Suprapubic skin (tissue), 4 donors: ENCODE data around the gene B9D1. TPM values are rescaled to one million over a fixed set of nuclear protein-coding genes. Genes with fewer than 3 reads are reported as not detected.

Experiments used
- DNase-seq, 2 donors: peaks; one replicate each; pipeline ENCODE4 v3.0.0-alpha.2; 2019; ENCODE audit warnings: low spot score in 2 of 2
- H3K27ac ChIP-seq: fragments of 200-600 bp; sonication (generic); one replicate; pipeline ENCODE4 v1.5.1; 2019
- H3K27me3 ChIP-seq: fragments of 200-600 bp; sonication (generic); one replicate; pipeline ENCODE4 v1.5.1; 2019
- H3K36me3 ChIP-seq: fragments of 200-600 bp; sonication (generic); one replicate; pipeline ENCODE4 v1.5.1; 2019
- H3K4me1 ChIP-seq: fragments of 200-600 bp; sonication (generic); one replicate; pipeline ENCODE4 v1.5.1; 2019
- H3K4me3 ChIP-seq: fragments of 200-600 bp; sonication (generic); one replicate; pipeline ENCODE4 v1.5.1; 2019; ENCODE audit warnings: mild to moderate bottlenecking
- H3K9me3 ChIP-seq: fragments of 200-600 bp; sonication (generic); one replicate; pipeline ENCODE4 v1.5.1; 2019
- EP300 ChIP-seq: sonication (generic); formaldehyde crosslinking; IDR thresholded peaks from one replicate; pipeline ENCODE4 v1.6.1; 2017; ENCODE audit warnings: antibody characterized with exemption
- POLR2A ChIP-seq, 2 donors: fragments of 450-650 bp; IDR thresholded peaks; one replicate each; pipeline ENCODE4 v1.6.1; 2017; ENCODE audit warnings: antibody characterized with exemption in 2 of 2, mild to moderate bottlenecking in 2 of 2, moderate library complexity in 2 of 2
- POLR2AphosphoS5 ChIP-seq, 3 donors: sonication (generic); formaldehyde crosslinking; IDR thresholded peaks; one replicate each; pipeline ENCODE4 v1.6.1; 2017; ENCODE audit warnings: antibody characterized with exemption in 3 of 3
- WGBS: methylation state at CpG from one replicate; pipeline ENCODE4 v1.1.5; 2018; 5-methylcytosine and 5-hydroxymethylcytosine counted together
- total RNA-seq, 4 donors: library from RNA; depleted of rRNA; stranded (reverse); fragments of >200 nt; gene quantifications; one replicate each; pipeline ENCODE4 v1.1.0, GENCODE V29; 2016
- TF ChIP-seq, protein P1 (sequence below), 2 donors: fragments of 200-600 bp in 1 of 2; fragments of 450-650 bp in 1 of 2; sonication (generic) in 1 of 2; IDR thresholded peaks; one replicate each; pipeline ENCODE4 v1.5.1; 2016 to 2019; ENCODE audit warnings: antibody characterized with exemption in 2 of 2, mild to moderate bottlenecking in 1 of 2, moderate library complexity in 1 of 2

B9D1 gene
- total RNA-seq, 4 donors from 2014 or later: 10.7 to 21.7 (median 17.3) TPM

DNA sequence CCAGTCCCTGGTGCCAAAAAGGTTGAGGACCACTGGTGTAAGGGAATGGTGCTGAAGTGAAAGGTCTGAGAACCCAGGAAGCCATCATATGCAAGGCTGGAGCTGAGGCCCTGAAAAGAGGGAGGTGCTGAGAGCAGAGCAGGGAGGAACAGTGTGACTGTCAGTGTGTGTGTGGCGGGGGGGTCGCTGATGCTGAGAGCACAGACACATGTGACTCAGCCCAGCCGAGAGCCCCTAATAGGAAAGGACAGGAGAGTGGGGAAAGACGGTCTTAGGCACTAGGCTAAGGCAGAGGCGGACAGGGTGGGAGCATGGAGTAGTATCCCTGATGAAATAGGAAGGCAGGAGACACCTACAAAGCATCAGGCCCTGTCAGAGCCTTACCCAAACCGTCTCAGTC lies 1.2 kb downstream of the B9D1 start:
- H3K27me3 ChIP-seq: no peaks in the 10 kb centered on the region
- peaks cover 22% of the 10 kb centered on the region for H3K4me1 ChIP-seq
- TF ChIP-seq POLR2AphosphoS5 (IDR thresholded peaks at IDR 0.05) (no peak), EP300 (no peak), POLR2A (IDR thresholded peaks at IDR 0.05) (no peak)
- TF ChIP-seq, protein P1, sequence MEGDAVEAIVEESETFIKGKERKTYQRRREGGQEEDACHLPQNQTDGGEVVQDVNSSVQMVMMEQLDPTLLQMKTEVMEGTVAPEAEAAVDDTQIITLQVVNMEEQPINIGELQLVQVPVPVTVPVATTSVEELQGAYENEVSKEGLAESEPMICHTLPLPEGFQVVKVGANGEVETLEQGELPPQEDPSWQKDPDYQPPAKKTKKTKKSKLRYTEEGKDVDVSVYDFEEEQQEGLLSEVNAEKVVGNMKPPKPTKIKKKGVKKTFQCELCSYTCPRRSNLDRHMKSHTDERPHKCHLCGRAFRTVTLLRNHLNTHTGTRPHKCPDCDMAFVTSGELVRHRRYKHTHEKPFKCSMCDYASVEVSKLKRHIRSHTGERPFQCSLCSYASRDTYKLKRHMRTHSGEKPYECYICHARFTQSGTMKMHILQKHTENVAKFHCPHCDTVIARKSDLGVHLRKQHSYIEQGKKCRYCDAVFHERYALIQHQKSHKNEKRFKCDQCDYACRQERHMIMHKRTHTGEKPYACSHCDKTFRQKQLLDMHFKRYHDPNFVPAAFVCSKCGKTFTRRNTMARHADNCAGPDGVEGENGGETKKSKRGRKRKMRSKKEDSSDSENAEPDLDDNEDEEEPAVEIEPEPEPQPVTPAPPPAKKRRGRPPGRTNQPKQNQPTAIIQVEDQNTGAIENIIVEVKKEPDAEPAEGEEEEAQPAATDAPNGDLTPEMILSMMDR (IDR thresholded peaks at IDR 0.05): no peak
- H3K27ac ChIP-seq: no peak overlapping the region
- H3K9me3 ChIP-seq: no peaks in the 10 kb centered on the region
- 73% methylated on average over 6 of the region's 6 CpGs for WGBS
- no peak for DNase-seq
- peak overlapping the region; percentile 75 for H3K4me3 ChIP-seq
- peaks cover 8% of the 10 kb centered on the region for H3K36me3 ChIP-seq

DNA sequence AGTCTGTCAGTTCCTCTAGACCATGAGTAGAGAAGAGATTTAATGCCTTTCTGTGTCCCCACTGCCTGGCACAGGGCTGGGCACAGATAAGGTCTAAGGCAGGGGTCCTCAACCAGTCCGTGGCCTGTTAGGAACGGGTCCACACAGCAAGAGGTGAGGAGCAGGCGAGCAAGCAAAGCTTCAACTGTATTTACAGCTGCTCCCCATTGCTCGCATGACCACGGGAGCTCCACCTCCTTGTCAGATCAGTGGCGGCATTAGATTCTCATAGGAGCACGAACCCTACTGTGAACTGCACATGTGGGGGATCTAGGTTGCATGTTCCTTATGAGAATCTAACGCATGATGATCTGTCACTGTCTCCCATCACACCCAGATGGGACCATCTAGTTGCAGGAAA lies 1.8 kb downstream of the B9D1 start:
- peaks cover 8% of the 10 kb centered on the region for H3K36me3 ChIP-seq
- 90% methylated on average over 8 of the region's 8 CpGs for WGBS
- H3K4me3 ChIP-seq: no peak overlapping the region
- no peak for TF ChIP-seq POLR2AphosphoS5 (IDR thresholded peaks at IDR 0.05)
- no peak for TF ChIP-seq POLR2A (IDR thresholded peaks at IDR 0.05)
- no peak for TF ChIP-seq EP300
- TF ChIP-seq, protein P1 (IDR thresholded peaks at IDR 0.05): no peak
- H3K4me1 ChIP-seq: peaks cover 22% of the 10 kb centered on the region
- no peak overlapping the region for H3K27ac ChIP-seq
- H3K27me3 ChIP-seq: no peaks in the 10 kb centered on the region
- H3K9me3 ChIP-seq: no peaks in the 10 kb centered on the region
- no peak for DNase-seq

DNA sequence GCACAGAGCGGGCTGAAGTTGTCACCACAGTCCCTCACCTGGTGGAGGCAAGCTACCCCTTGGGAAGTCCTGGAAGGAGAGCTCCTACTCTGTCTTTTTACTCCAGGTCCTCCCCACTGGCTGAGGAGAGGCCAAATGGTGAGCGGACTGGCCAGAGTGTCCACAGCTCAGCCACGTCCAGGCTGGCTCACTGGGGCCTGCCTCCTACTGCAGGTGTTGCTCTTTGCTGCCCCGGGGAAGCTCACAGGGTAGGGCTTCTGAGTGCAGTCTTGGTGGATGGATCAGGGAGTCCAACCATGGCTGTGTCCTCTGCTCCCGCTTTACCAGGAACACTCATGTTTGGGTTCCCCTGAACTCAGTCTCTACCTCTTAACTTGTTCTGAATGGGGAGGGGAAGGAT lies 2.7 kb downstream of the B9D1 start:
- H3K9me3 ChIP-seq: no peaks in the 10 kb centered on the region
- peaks cover 22% of the 10 kb centered on the region for H3K4me1 ChIP-seq
- H3K4me3 ChIP-seq: no peak overlapping the region
- TF ChIP-seq EP300 (no peak), POLR2AphosphoS5 (IDR thresholded peaks at IDR 0.05) (no peak), POLR2A (IDR thresholded peaks at IDR 0.05) (no peak)
- TF ChIP-seq, protein P1 (IDR thresholded peaks at IDR 0.05): no peak
- H3K27me3 ChIP-seq: no peaks in the 10 kb centered on the region
- DNase-seq: no peak
- peaks cover 8% of the 10 kb centered on the region for H3K36me3 ChIP-seq
- no peak overlapping the region for H3K27ac ChIP-seq
- 100% methylated on average over 2 of the region's 5 CpGs for WGBS

DNA sequence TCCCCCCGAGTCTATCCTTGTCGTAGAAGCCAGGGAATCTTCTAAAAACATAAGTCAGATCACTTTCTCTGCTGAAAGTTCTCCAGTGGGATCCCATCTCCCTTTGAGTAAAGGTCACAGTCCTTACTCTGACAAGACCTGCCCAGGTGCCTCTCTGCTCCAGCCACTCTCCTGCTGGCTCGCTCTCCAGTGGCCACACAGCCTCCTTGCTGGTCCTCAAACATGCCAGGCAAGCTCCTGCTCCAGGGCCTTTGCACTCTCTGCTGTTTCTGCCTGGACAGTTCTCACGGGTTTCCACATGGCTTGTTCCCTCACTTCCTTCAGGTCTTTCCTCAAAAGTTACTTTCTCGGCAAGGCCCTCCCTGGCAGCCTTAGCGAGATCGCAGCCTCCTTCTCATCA lies 3.4 kb downstream of the B9D1 start:
- H3K4me1 ChIP-seq: peaks cover 22% of the 10 kb centered on the region
- H3K4me3 ChIP-seq: no peak overlapping the region
- no peak for DNase-seq
- no peaks in the 10 kb centered on the region for H3K27me3 ChIP-seq
- H3K36me3 ChIP-seq: peaks cover 8% of the 10 kb centered on the region
- no peak overlapping the region for H3K27ac ChIP-seq
- H3K9me3 ChIP-seq: no peaks in the 10 kb centered on the region
- TF ChIP-seq POLR2A (IDR thresholded peaks at IDR 0.05) (no peak), EP300 (no peak), POLR2AphosphoS5 (IDR thresholded peaks at IDR 0.05) (no peak)
- TF ChIP-seq, protein P1 (IDR thresholded peaks at IDR 0.05): no peak
- 90% methylated on average over 7 of the region's 7 CpGs for WGBS

DNA sequence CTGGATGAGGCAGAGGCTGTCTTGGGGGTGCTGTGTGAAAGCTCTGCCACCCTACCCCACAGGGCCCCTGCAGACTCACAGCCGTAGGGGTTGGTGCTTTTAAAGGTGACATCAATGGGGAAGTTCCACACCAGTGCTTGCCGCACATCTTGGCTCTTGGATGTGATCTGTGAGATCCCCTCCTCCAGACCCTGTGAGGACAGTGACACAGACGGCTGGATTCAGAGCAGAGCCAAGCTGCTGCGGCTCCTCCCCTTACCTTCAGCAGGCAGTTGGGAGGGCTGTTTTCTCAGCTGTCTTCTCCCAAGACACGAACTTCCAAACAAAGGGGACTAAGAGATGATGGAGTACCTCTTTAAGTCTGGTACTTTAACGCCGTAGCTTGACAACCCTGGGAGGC lies 4.8 kb downstream of the B9D1 start:
- no peaks in the 10 kb centered on the region for H3K9me3 ChIP-seq
- no peak overlapping the region for H3K27ac ChIP-seq
- H3K4me1 ChIP-seq: peaks cover 12% of the 10 kb centered on the region
- TF ChIP-seq POLR2AphosphoS5 (IDR thresholded peaks at IDR 0.05) (no peak), POLR2A (IDR thresholded peaks at IDR 0.05) (no peak), EP300 (no peak)
- TF ChIP-seq, protein P1 (IDR thresholded peaks at IDR 0.05): no peak
- 82% methylated on average over 7 of the region's 7 CpGs for WGBS
- peaks cover 8% of the 10 kb centered on the region for H3K36me3 ChIP-seq
- no peak overlapping the region for H3K4me3 ChIP-seq
- no peaks in the 10 kb centered on the region for H3K27me3 ChIP-seq
- no peak for DNase-seq
